GM23338 (cell line): Measurements from ENCODE around the gene GLMP. TPM values are rescaled to one million over a fixed set of nuclear protein-coding genes. Genes with fewer than 3 reads are reported as not detected.

Experiments
- ATAC-seq: fragments of 200-7000 bp; cut with Tn5 transposase; 3 replicates; pipeline ENCODE4 v1.9.1; 2020
- DNase-seq: peaks from one replicate; pipeline ENCODE4 v3.0.0-alpha.2; 2015; ENCODE audit warnings: low spot score
- H2AFZ ChIP-seq: fragments of 200-600 bp; sonication (generic); 2 replicates; pipeline ENCODE4 v1.8.0; 2016; ENCODE audit warnings: antibody characterized with exemption, mild to moderate bottlenecking, moderate library complexity
- H3F3A ChIP-seq: fragments of 200-600 bp; sonication (generic); replicated peaks from 2 replicates; pipeline ENCODE4 v1.8.0; 2017; ENCODE audit warnings: antibody characterized with exemption, mixed run types, low read depth
- H3K27ac ChIP-seq: fragments of 200-600 bp; sonication (generic); 2 replicates; pipeline ENCODE4 v1.6.1; 2016; ENCODE audit warnings: low read depth
- H3K27me3 ChIP-seq: fragments of 200-600 bp; sonication (generic); 2 replicates; pipeline ENCODE4 v1.8.0; 2016; ENCODE audit warnings: mild to moderate bottlenecking, mixed run types, moderate library complexity; ENCODE audit not compliant: insufficient read depth
- H3K36me3 ChIP-seq: fragments of 200-600 bp; sonication (generic); 2 replicates; pipeline ENCODE4 v1.8.0; 2016; ENCODE audit warnings: mild to moderate bottlenecking; ENCODE audit not compliant: insufficient read depth
- H3K4me1 ChIP-seq: fragments of 200-600 bp; sonication (generic); 2 replicates; pipeline ENCODE4 v1.8.0; 2016; ENCODE audit warnings: mild to moderate bottlenecking, moderate library complexity; ENCODE audit not compliant: insufficient read depth
- H3K4me2 ChIP-seq: fragments of 200-600 bp; sonication (generic); 2 replicates; pipeline ENCODE4 v1.7.1; 2017; ENCODE audit warnings: mixed run types
- H3K4me3 ChIP-seq: fragments of 200-600 bp; sonication (generic); 2 replicates; pipeline ENCODE4 v1.6.1; 2016; ENCODE audit warnings: mixed run types
- H3K79me2 ChIP-seq: fragments of 200-600 bp; sonication (generic); replicated peaks from 2 replicates; pipeline ENCODE4 v1.8.0; 2017; ENCODE audit warnings: mild to moderate bottlenecking; ENCODE audit not compliant: insufficient read depth
- H3K9me2 ChIP-seq: fragments of 200-600 bp; sonication (generic); 2 replicates; pipeline ENCODE4 v1.8.0; 2017; ENCODE audit not compliant: insufficient read depth
- H4K20me1 ChIP-seq: fragments of 200-600 bp; sonication (generic); replicated peaks from 2 replicates; pipeline ENCODE4 v1.8.0; 2017; ENCODE audit warnings: mild to moderate bottlenecking; ENCODE audit not compliant: insufficient read depth
- H3K27ac Mint-ChIP-seq: 2 replicates; pipeline ENCODE4 v1.8.0; 2020; ENCODE audit warnings: inconsistent platforms, mild to moderate bottlenecking, moderate library complexity, mixed read lengths
- H3K27me3 Mint-ChIP-seq: 3 replicates; pipeline ENCODE4 v1.8.0; 2022; ENCODE audit warnings: low read depth, mild to moderate bottlenecking, moderate library complexity, mixed read lengths, inconsistent platforms; ENCODE audit not compliant: insufficient read depth, poor library complexity
- H3K36me3 Mint-ChIP-seq: 3 replicates; pipeline ENCODE4 v1.8.0; 2021; ENCODE audit warnings: low read depth, mild to moderate bottlenecking, inconsistent platforms, moderate library complexity, mixed read lengths
- H3K4me1 Mint-ChIP-seq: 3 replicates; pipeline ENCODE4 v1.8.0; 2020; ENCODE audit warnings: mild to moderate bottlenecking, inconsistent platforms, mixed read lengths
- H3K4me3 Mint-ChIP-seq: 3 replicates; pipeline ENCODE4 v1.8.0; 2021; ENCODE audit warnings: moderate library complexity, mild to moderate bottlenecking, inconsistent platforms, mixed read lengths
- H3K9me3 Mint-ChIP-seq: 3 replicates; pipeline ENCODE4 v1.8.0; 2020; ENCODE audit warnings: moderate library complexity, mild to moderate bottlenecking, inconsistent platforms, mixed read lengths
- CREB1 ChIP-seq: fragments of 250-450 bp; sonication (Bioruptor Pico); IDR thresholded peaks from 2 replicates; pipeline ENCODE4 v1.5.0; 2020; ENCODE audit warnings: low read depth, mild to moderate bottlenecking, moderate library complexity
- EZH2 ChIP-seq: fragments of 200-600 bp; sonication (generic); IDR thresholded peaks from one replicate; pipeline ENCODE4 v1.8.0; 2017; ENCODE audit warnings: antibody characterized with exemption, mild to moderate bottlenecking, low read depth; ENCODE audit not compliant: unreplicated experiment
- EZH2phosphoT487 ChIP-seq: fragments of 200-600 bp; sonication (generic); IDR thresholded peaks from one replicate; pipeline ENCODE4 v1.8.1; 2018; ENCODE audit warnings: antibody characterized with exemption; ENCODE audit not compliant: unreplicated experiment
- NANOG ChIP-seq: IDR thresholded peaks from 2 replicates; pipeline ENCODE4 v1.6.1; 2016; ENCODE audit warnings: antibody characterized with exemption, borderline replicate concordance
- POLR2AphosphoS5 ChIP-seq: IDR thresholded peaks from 2 replicates; pipeline ENCODE4 v1.6.1; 2016; ENCODE audit warnings: antibody characterized with exemption, low read depth
- ZNF114 ChIP-seq: fragments of 250-450 bp; sonication (Bioruptor Pico); IDR thresholded peaks from 2 replicates; pipeline ENCODE4 v1.5.0; 2020; ENCODE audit warnings: mild to moderate bottlenecking, moderate library complexity
- ZNF462 ChIP-seq: fragments of 250-450 bp; sonication (Bioruptor Pico); IDR thresholded peaks from 2 replicates; pipeline ENCODE4 v1.5.0; 2020; ENCODE audit warnings: mild to moderate bottlenecking, moderate library complexity
- polyA plus RNA-seq: library from polyadenylated mRNA; unstranded; fragments of >200 nt; fragmentation: Nextera tagmentation; extraction: Ambion mirVana; gene quantifications from 2 replicates; pipeline ENCODE4 v1.2.1, GENCODE V29; 2016
- total RNA-seq: library from RNA; depleted of rRNA; stranded (reverse); fragments of >200 nt; shearing (Covaris generic); gene quantifications from 2 replicates; pipeline ENCODE4 v1.2.3, GENCODE V29; 2014
- TF ChIP-seq, protein P1 (sequence below): IDR thresholded peaks from one replicate; pipeline ENCODE4 v1.6.1; 2018; ENCODE audit warnings: antibody characterized with exemption; ENCODE audit not compliant: unreplicated experiment
- TF ChIP-seq, protein P2 (sequence below), 2 experiments: fragments of 200-600 bp in 1 of 2; sonication (generic) in 1 of 2; conservative IDR thresholded peaks; 2 replicates each; pipeline versions ENCODE4 v1.5.1 to v1.6.1; 2016 to 2017; ENCODE audit warnings: antibody characterized with exemption in 2 of 2, low read depth in 2 of 2, mild to moderate bottlenecking in 2 of 2, moderate library complexity in 1 of 2

The GLMP gene
- total and polyA plus RNA-seq, 2 experiments from 2014 or later: 33.6 to 41.9 TPM

DNA sequence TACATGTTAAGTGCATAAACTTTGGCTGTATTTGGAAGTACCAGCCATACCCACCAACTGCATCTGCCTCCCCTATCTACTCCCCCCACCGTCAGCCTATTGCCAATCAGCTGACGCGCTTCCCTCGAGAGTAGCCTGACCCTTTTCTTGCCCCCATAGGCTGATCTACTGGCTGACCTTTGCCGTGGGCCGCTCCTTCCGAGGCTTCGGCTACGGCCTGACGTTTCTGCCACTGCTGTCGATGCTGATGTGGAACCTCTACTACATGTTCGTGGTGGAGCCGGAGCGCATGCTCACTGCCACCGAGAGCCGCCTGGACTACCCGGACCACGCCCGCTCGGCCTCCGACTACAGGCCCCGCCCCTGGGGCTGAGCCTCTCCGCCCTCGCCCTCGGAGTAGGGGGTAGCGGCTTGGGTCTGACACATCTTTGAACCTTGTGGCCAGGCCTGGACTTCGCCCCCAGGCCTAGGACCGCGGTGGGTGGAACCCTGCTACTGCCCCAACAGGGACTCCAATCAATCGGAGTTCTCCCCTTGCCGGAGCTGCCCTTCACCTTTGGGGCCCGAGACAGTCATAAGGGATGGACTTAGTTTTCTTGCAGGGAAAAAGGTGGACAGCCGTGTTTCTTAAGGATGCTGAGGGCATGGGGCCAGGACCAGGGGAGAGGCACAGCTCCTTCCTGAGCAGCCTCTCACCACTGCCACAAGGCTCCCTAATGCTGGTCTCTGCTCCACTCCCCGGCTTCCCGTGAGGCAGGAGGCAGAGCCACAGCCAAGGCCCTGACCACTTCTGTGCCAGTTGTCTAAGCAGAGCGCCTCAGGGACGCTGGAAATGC is 4.0 kb downstream of the GLMP start:
- TF ChIP-seq POLR2AphosphoS5 (peak; percentile 67), EZH2phosphoT487 (no peak)
- peak overlapping the region; percentile 48; the same call in 1 of the 2 replicates for H2AFZ ChIP-seq

GRCh38 chr1:156289857-156290256 is 5.6 kb downstream of the GLMP start:
- Histone ChIP-seq H3K9me2 (no peaks in the 10 kb centered on the region), H4K20me1 (0 out of 2 replicates have a peak, but pooled peaks cover 2% of the 10 kb centered on the region), H3K4me2 (no peak overlapping the region), H3K36me3 (no peaks in the 10 kb centered on the region), H3K4me3 (no peak overlapping the region), H3F3A (peaks cover 5% of the 10 kb centered on the region; the same call in 1 of the 2 replicates), H3K27me3 (no peaks in the 10 kb centered on the region), H3K79me2 (no peaks in the 10 kb centered on the region), H3K27ac (no peak overlapping the region), H3K4me1 (no peaks in the 10 kb centered on the region; the same call in 1 of the 2 replicates), H2AFZ (no peak overlapping the region)
- Mint-ChIP-seq H3K9me3 (no peaks in the 10 kb centered on the region), H3K36me3 (peaks cover 2% of the 10 kb centered on the region; the same call in 1 of the 3 replicates), H3K4me3 (no peak overlapping the region), H3K27me3 (peaks cover 9% of the 10 kb centered on the region), H3K27ac (no peak overlapping the region), H3K4me1 (peaks cover 3% of the 10 kb centered on the region)
- ATAC-seq: no peak
- no peak for DNase-seq
- no peak for TF ChIP-seq EZH2
- TF ChIP-seq ZNF462: no peak
- TF ChIP-seq, protein P1, sequence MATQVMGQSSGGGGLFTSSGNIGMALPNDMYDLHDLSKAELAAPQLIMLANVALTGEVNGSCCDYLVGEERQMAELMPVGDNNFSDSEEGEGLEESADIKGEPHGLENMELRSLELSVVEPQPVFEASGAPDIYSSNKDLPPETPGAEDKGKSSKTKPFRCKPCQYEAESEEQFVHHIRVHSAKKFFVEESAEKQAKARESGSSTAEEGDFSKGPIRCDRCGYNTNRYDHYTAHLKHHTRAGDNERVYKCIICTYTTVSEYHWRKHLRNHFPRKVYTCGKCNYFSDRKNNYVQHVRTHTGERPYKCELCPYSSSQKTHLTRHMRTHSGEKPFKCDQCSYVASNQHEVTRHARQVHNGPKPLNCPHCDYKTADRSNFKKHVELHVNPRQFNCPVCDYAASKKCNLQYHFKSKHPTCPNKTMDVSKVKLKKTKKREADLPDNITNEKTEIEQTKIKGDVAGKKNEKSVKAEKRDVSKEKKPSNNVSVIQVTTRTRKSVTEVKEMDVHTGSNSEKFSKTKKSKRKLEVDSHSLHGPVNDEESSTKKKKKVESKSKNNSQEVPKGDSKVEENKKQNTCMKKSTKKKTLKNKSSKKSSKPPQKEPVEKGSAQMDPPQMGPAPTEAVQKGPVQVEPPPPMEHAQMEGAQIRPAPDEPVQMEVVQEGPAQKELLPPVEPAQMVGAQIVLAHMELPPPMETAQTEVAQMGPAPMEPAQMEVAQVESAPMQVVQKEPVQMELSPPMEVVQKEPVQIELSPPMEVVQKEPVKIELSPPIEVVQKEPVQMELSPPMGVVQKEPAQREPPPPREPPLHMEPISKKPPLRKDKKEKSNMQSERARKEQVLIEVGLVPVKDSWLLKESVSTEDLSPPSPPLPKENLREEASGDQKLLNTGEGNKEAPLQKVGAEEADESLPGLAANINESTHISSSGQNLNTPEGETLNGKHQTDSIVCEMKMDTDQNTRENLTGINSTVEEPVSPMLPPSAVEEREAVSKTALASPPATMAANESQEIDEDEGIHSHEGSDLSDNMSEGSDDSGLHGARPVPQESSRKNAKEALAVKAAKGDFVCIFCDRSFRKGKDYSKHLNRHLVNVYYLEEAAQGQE: no peak
- no peak for TF ChIP-seq CREB1 (CRISPR knock-in tag)
- no peak for TF ChIP-seq ZNF114 (CRISPR knock-in tag)
- TF ChIP-seq, protein P2, sequence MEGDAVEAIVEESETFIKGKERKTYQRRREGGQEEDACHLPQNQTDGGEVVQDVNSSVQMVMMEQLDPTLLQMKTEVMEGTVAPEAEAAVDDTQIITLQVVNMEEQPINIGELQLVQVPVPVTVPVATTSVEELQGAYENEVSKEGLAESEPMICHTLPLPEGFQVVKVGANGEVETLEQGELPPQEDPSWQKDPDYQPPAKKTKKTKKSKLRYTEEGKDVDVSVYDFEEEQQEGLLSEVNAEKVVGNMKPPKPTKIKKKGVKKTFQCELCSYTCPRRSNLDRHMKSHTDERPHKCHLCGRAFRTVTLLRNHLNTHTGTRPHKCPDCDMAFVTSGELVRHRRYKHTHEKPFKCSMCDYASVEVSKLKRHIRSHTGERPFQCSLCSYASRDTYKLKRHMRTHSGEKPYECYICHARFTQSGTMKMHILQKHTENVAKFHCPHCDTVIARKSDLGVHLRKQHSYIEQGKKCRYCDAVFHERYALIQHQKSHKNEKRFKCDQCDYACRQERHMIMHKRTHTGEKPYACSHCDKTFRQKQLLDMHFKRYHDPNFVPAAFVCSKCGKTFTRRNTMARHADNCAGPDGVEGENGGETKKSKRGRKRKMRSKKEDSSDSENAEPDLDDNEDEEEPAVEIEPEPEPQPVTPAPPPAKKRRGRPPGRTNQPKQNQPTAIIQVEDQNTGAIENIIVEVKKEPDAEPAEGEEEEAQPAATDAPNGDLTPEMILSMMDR (conservative IDR thresholded peaks at IDR 0.05; ENCODE audit: low read depth in 2 of 2): no peak
- no peak for TF ChIP-seq NANOG

More for the DNA sequence above, 4.0 kb downstream of the GLMP start:
- H3K4me1 ChIP-seq: no peaks in the 10 kb centered on the region; the same call in 1 of the 2 replicates
- Mint-ChIP-seq H3K36me3 (peaks cover 2% of the 10 kb centered on the region; the same call in 1 of the 3 replicates), H3K27ac (peak overlapping the region; percentile 89), H3K4me1 (peaks cover 5% of the 10 kb centered on the region), H3K27me3 (peaks cover 6% of the 10 kb centered on the region), H3K9me3 (no peaks in the 10 kb centered on the region), H3K4me3 (peak overlapping the region; percentile 81)
- no peaks in the 10 kb centered on the region for H3K27me3 ChIP-seq
- no peaks in the 10 kb centered on the region for H3K36me3 ChIP-seq
- ATAC-seq (peak; percentile 98), DNase-seq (peak; percentile 95)
- peaks cover 5% of the 10 kb centered on the region for H3F3A ChIP-seq
- H4K20me1 ChIP-seq: 0 out of 2 replicates have a peak, but pooled peaks cover 2% of the 10 kb centered on the region
- peak overlapping the region; percentile 83 for H3K4me2 ChIP-seq
- H3K79me2 ChIP-seq: no peaks in the 10 kb centered on the region
- no peaks in the 10 kb centered on the region for H3K9me2 ChIP-seq
- H3K27ac ChIP-seq: no peak overlapping the region
- H3K4me3 ChIP-seq: peak overlapping the region; percentile 59
